ENCODE data around the gene ITPRID1. TPM values are rescaled to one million over a fixed set of nuclear protein-coding genes. Genes with fewer than 3 reads are reported as not detected.
A peak's percentile ranks its signal among the peaks of the same experiment; 100 is the strongest.

Gene ITPRID1
- total and polyA plus RNA-seq, 2 of the 13 experiments (the other 11 are each of a cell fraction or from before 2014, with no cell fraction given): not detected

DNA sequence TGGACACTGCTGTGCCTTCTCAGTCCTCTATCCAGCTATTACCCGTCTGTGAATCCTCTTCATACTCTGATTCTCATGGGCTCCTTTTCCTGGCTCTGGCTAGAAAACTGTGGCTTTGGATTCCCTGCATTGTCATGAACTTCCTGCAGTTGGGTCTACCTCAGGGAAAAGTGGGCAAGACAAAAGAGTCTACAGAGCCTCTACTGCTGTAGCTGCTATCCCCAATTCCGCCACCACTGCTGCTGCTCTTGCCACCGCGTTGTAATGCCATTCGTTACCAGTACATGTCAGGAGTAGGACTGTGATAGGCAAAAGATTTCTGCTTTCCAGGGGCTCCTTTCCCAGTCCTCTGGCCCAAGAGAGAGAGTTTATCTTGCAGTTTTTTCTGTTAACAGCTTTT, 149.2 kb downstream of the ITPRID1 start:
- no TSS peak for BruUV-seq (replicated peaks)
- POLR2A ChIA-PET: no interaction called here
- CTCF ChIA-PET (ENCODE audit: low intra/inter-chr PET ratio, low total read pairs): no interaction called here
- TF ChIP-seq, protein P1, sequence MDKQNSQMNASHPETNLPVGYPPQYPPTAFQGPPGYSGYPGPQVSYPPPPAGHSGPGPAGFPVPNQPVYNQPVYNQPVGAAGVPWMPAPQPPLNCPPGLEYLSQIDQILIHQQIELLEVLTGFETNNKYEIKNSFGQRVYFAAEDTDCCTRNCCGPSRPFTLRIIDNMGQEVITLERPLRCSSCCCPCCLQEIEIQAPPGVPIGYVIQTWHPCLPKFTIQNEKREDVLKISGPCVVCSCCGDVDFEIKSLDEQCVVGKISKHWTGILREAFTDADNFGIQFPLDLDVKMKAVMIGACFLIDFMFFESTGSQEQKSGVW (CRISPR knock-in tag; IDR thresholded peaks at IDR 0.05; ENCODE audit: borderline replicate concordance): no peak
- no peak for TF ChIP-seq BHLHE40 (IDR thresholded peaks at IDR 0.05; ENCODE audit: low read length)
- TF ChIP-seq GLI4 (CRISPR knock-in tag; IDR thresholded peaks at IDR 0.05; ENCODE audit: borderline replicate concordance): no peak
- no peak for TF ChIP-seq HMGA1 (CRISPR knock-in tag; conservative IDR thresholded peaks at IDR 0.05)
- TF ChIP-seq ISX (CRISPR knock-in tag; conservative IDR thresholded peaks at IDR 0.05): no peak
- no peak for TF ChIP-seq REL (CRISPR knock-in tag; conservative IDR thresholded peaks at IDR 0.05)
- TF ChIP-seq POGZ (CRISPR knock-in tag; IDR thresholded peaks at IDR 0.05): no peak
- no peak for TF ChIP-seq ARNTL (CRISPR knock-in tag; IDR thresholded peaks at IDR 0.05)
- no peak for TF ChIP-seq NRL (CRISPR knock-in tag; IDR thresholded peaks at IDR 0.05; ENCODE audit: borderline replicate concordance)
- TF ChIP-seq, protein P2, sequence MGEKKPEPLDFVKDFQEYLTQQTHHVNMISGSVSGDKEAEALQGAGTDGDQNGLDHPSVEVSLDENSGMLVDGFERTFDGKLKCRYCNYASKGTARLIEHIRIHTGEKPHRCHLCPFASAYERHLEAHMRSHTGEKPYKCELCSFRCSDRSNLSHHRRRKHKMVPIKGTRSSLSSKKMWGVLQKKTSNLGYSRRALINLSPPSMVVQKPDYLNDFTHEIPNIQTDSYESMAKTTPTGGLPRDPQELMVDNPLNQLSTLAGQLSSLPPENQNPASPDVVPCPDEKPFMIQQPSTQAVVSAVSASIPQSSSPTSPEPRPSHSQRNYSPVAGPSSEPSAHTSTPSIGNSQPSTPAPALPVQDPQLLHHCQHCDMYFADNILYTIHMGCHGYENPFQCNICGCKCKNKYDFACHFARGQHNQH (CRISPR knock-in tag; IDR thresholded peaks at IDR 0.05): no peak
- no peak for TF ChIP-seq CCDC6 (CRISPR knock-in tag; IDR thresholded peaks at IDR 0.05)
- TF ChIP-seq SMC3 (IDR thresholded peaks at IDR 0.05; ENCODE audit: low read length): no peak
- TF ChIP-seq TMF1 (CRISPR knock-in tag; IDR thresholded peaks at IDR 0.05; ENCODE audit: low read depth): no peak
- TF ChIP-seq, protein P3, sequence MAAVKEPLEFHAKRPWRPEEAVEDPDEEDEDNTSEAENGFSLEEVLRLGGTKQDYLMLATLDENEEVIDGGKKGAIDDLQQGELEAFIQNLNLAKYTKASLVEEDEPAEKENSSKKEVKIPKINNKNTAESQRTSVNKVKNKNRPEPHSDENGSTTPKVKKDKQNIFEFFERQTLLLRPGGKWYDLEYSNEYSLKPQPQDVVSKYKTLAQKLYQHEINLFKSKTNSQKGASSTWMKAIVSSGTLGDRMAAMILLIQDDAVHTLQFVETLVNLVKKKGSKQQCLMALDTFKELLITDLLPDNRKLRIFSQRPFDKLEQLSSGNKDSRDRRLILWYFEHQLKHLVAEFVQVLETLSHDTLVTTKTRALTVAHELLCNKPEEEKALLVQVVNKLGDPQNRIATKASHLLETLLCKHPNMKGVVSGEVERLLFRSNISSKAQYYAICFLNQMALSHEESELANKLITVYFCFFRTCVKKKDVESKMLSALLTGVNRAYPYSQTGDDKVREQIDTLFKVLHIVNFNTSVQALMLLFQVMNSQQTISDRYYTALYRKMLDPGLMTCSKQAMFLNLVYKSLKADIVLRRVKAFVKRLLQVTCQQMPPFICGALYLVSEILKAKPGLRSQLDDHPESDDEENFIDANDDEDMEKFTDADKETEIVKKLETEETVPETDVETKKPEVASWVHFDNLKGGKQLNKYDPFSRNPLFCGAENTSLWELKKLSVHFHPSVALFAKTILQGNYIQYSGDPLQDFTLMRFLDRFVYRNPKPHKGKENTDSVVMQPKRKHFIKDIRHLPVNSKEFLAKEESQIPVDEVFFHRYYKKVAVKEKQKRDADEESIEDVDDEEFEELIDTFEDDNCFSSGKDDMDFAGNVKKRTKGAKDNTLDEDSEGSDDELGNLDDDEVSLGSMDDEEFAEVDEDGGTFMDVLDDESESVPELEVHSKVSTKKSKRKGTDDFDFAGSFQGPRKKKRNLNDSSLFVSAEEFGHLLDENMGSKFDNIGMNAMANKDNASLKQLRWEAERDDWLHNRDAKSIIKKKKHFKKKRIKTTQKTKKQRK (IDR thresholded peaks at IDR 0.05; ENCODE audit: low read length): no peak
- TF ChIP-seq AGO2 (optimal IDR thresholded peaks at IDR 0.05; ENCODE audit: low read depth, low read length): no peak
- TF ChIP-seq NCOA1 (CRISPR knock-in tag; IDR thresholded peaks at IDR 0.05): no peak
- no peak for TF ChIP-seq ZNF766 (CRISPR knock-in tag; IDR thresholded peaks at IDR 0.05; ENCODE audit: borderline replicate concordance)
- TF ChIP-seq, protein P4, sequence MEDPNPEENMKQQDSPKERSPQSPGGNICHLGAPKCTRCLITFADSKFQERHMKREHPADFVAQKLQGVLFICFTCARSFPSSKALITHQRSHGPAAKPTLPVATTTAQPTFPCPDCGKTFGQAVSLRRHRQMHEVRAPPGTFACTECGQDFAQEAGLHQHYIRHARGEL (CRISPR knock-in tag; IDR thresholded peaks at IDR 0.05): no peak
- TF ChIP-seq MZF1 (CRISPR knock-in tag; IDR thresholded peaks at IDR 0.05; ENCODE audit: borderline replicate concordance): no peak
- no peaks in the 10 kb centered on the region for H4K20me1 ChIP-seq (ENCODE audit: insufficient read depth, low read length)
- H3K79me2 ChIP-seq (ENCODE audit: insufficient read depth, low read length): no peaks in the 10 kb centered on the region
- 35% methylated on average over 5 of the region's 5 CpGs for WGBS (ENCODE audit: low lambda C conversion rate)
- H3K4me2 ChIP-seq (ENCODE audit: low read depth, low read length): no peak overlapping the region
- no peaks in the 10 kb centered on the region for H3K36me3 ChIP-seq (replicated peaks in 1 of 2; ENCODE audit: control insufficient read depth in 1 of 2, insufficient read depth in 2 of 2, low read length in 2 of 2)
- DNase-seq (ENCODE audit: low spot score) (peak; percentile 1), FAIRE-seq (no peak), ATAC-seq (peak; percentile 94)
- H2AFZ ChIP-seq (ENCODE audit: low read length): no peak overlapping the region
- H3K27ac ChIP-seq (ENCODE audit: extremely low read length, insufficient read depth, low read length): no peak overlapping the region
- in situ Hi-C loops (cut with HindIII; ENCODE audit: extremely low pct_ligation_motif_present, low pct_unique_long_range_greater_than_20kb) (no loop called here), intact Hi-C loops (cut with micrococcal nuclease; ENCODE audit: unreplicated experiment) (no loop called here)
- H3K27me3 ChIP-seq (ENCODE audit: control insufficient read depth in 1 of 2, insufficient read depth in 2 of 2, low read length in 2 of 2): no peaks in the 10 kb centered on the region
- H3K9me3 ChIP-seq (ENCODE audit: low read length): no peaks in the 10 kb centered on the region
- H3K4me3 ChIP-seq (replicated peaks in 1 of 3; ENCODE audit: insufficient read depth in 1 of 3, low read depth in 2 of 3, low read length in 3 of 3): no peak overlapping the region
- H3K4me1 ChIP-seq (ENCODE audit: insufficient read depth, low read length): no peaks in the 10 kb centered on the region
- no peak overlapping the region for H3K9ac ChIP-seq (ENCODE audit: insufficient read depth, low read depth, low read length)

Data from HepG2 (cell line).